ENCODE data around the gene DCD. TPM values are rescaled to one million over a fixed set of nuclear protein-coding genes. Genes with fewer than 3 reads are reported as not detected.

DCD gene
- total and polyA plus RNA-seq, 10 of the 15 experiments (the other 5 are each of a cell fraction or from before 2014, with no cell fraction given): not detected

- no peak overlapping the region for H3K9ac ChIP-seq (ENCODE audit: control insufficient read depth, insufficient read depth, low read length)
- ATAC-seq: no peak
- H4K20me1 ChIP-seq (ENCODE audit: control insufficient read depth, insufficient read depth): no peaks in the 10 kb centered on the region
- in situ Hi-C loops (cut with MboI): no loop called here
- no peak overlapping the region for H3K4me2 ChIP-seq (ENCODE audit: control insufficient read depth, insufficient read depth)
- intact Hi-C loops (cut with micrococcal nuclease; ENCODE audit: unreplicated experiment): no loop called here
- FAIRE-seq: no peak
- no peak overlapping the region for H3K4me3 ChIP-seq
- ChIA-PET CTCF (no interaction called here), SMC1A (ENCODE audit: uncharacterized antibody, unreplicated experiment) (no interaction called here), RAD21 (ENCODE audit: unreplicated experiment) (no interaction called here), POLR2A (no interaction called here)
- peaks cover 2 to 3% of the 10 kb centered on the region in 2 experiments; a peak in 3 of 4 replicates for H3K27me3 ChIP-seq (replicated peaks in 1 of 2; ENCODE audit: control insufficient read depth in 2 of 2, insufficient read depth in 2 of 2, low read length in 1 of 2)
- no TSS peak for BruUV-seq (replicated peaks)
- H2AFZ ChIP-seq (ENCODE audit: control insufficient read depth, low read depth, low read length): no peak overlapping the region
- H3K79me2 ChIP-seq (ENCODE audit: control insufficient read depth, insufficient read depth, low read length): no peaks in the 10 kb centered on the region
- no peak overlapping the region for H3K27ac ChIP-seq (ENCODE audit: control insufficient read depth, insufficient read depth)
- no peaks in the 10 kb centered on the region for H3K36me3 ChIP-seq (ENCODE audit: control insufficient read depth in 2 of 2, insufficient read depth in 2 of 2, low read length in 1 of 2)
- WGBS (ENCODE audit: insufficient coverage, insufficient replicate concordance, low lambda C conversion rate, missing lambda C conversion rate): 20% methylated on average over 2 of the region's 2 CpGs
- no peak for DNase-seq (ENCODE audit: low read depth, low spot score)
- H3K9me3 ChIP-seq (replicated peaks; ENCODE audit: control insufficient read depth, insufficient read depth, low read length): no peaks in the 10 kb centered on the region
- no peaks in the 10 kb centered on the region for H3K4me1 ChIP-seq (ENCODE audit: control insufficient read depth, insufficient read depth, low read length)
- TF ChIP-seq ZNF274 (IDR thresholded peaks at IDR 0.05; ENCODE audit: insufficient read depth, insufficient read length) (no peak), HDAC2 (IDR thresholded peaks at IDR 0.05) (no peak), POLR2AphosphoS5 (IDR thresholded peaks at IDR 0.05; ENCODE audit: low read length) (no peak), ZBTB11 (CRISPR knock-in tag; IDR thresholded peaks at IDR 0.05) (no peak), FOXK2 (IDR thresholded peaks at IDR 0.05) (no peak), IRF4 (IDR thresholded peaks at IDR 0.05; ENCODE audit: low read depth, low read length) (no peak), NR2F1 (conservative IDR thresholded peaks at IDR 0.05) (no peak), SREBF1 (IDR thresholded peaks at IDR 0.05; ENCODE audit: low read length) (no peak), BCL3 (IDR thresholded peaks at IDR 0.05; ENCODE audit: borderline replicate concordance, insufficient read depth, low read depth, low read length, poor library complexity, severe bottlenecking) (no peak), USF2 (IDR thresholded peaks at IDR 0.05; ENCODE audit: borderline replicate concordance, low read depth, low read length) (no peak), TAF1 (IDR thresholded peaks at IDR 0.05; ENCODE audit: borderline replicate concordance, low read depth, low read length) (no peak), PAX5 (IDR thresholded peaks at IDR 0.05; ENCODE audit: borderline replicate concordance, low read depth, low read length) (no peak), NFIC (IDR thresholded peaks at IDR 0.05; ENCODE audit: low read depth, low read length) (no peak), SUZ12 (IDR thresholded peaks at IDR 0.05; ENCODE audit: unreplicated experiment) (no peak), KAT2A (conservative IDR thresholded peaks at IDR 0.05; ENCODE audit: control insufficient read depth, low read depth, low read length) (no peak), NRF1 (conservative IDR thresholded peaks at IDR 0.05; ENCODE audit: low read depth, low read length) (no peak), STAT1 (conservative IDR thresholded peaks at IDR 0.05) (no peak), ETV6 (conservative IDR thresholded peaks at IDR 0.05 in 1 of 2, IDR thresholded peaks at IDR 0.05 in 1 of 2; ENCODE audit: borderline replicate concordance in 1 of 2, low read depth in 1 of 2) (no peak)
- TF ChIP-seq, protein P1, sequence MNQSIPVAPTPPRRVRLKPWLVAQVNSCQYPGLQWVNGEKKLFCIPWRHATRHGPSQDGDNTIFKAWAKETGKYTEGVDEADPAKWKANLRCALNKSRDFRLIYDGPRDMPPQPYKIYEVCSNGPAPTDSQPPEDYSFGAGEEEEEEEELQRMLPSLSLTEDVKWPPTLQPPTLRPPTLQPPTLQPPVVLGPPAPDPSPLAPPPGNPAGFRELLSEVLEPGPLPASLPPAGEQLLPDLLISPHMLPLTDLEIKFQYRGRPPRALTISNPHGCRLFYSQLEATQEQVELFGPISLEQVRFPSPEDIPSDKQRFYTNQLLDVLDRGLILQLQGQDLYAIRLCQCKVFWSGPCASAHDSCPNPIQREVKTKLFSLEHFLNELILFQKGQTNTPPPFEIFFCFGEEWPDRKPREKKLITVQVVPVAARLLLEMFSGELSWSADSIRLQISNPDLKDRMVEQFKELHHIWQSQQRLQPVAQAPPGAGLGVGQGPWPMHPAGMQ (IDR thresholded peaks at IDR 0.05; ENCODE audit: borderline replicate concordance): no peak
These were observed 39.4 kb downstream of the DCD start for GRCh38 chr12:54608769-54609168.
